HG02759 (cell line): ENCODE data around the gene FATE1.
"Not testable (repeated sequence)": the region's sequence is repeated elsewhere in the genome, so short reads cannot be mapped to it uniquely, and the experiment has no call there.

Source experiments
- ATAC-seq: cut with Tn5 transposase; IDR thresholded peaks from one replicate; pipeline ENCODE4 v1.9.1; 2021; ENCODE audit warnings: mild to moderate bottlenecking, moderate library complexity; ENCODE audit not compliant: unreplicated experiment

The FATE1 gene

DNA sequence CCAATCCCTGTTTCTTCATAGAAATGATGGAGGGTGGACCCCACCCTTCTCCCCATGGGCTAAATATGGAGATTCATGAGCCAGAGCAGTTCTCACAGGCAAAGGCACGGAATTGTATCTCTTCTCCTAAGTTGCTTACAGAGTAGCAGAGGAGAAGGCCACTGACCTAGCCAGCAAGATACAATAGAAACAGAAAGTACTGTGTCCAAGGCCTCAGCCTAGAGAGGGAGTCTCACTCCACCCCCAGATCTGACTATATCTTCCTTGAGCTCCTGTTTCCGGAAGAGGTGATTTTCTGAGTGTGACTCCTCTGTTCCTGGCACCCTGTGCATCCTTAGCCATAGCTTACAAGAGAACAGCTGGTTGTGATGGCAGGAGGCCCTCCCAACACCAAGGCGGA, at the start of gene FATE1:
Gene FATE1 (plus strand): TSS at position 284 of the 400 bp plus-strand sequence. CDS start 85 bp downstream, at position 369.
- no peak for ATAC-seq

GRCh38 chrX:151675121-151675746, 40.6 kb upstream of the FATE1 start:
- ATAC-seq: no peak

DNA sequence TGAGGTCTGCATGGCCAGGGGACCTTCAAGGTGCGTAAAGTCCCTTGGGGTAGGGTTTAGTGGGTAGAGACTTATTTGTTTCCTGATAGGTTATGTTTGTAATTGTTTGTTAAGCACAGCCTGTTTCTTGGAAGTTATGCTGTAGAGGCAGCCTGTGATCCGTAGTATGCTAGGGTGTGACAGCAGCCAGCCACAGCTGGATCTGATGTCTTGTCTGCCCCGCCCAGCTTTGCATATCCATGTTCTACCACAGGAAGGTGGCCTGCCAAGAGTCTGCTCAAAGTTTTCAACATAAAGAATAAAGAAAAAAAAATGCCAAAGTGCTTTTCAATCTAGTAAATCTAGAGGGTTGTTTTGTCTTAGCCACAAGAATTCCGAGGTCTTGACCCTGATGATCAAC, 39.6 kb upstream of the FATE1 start:
- no peak for ATAC-seq

DNA sequence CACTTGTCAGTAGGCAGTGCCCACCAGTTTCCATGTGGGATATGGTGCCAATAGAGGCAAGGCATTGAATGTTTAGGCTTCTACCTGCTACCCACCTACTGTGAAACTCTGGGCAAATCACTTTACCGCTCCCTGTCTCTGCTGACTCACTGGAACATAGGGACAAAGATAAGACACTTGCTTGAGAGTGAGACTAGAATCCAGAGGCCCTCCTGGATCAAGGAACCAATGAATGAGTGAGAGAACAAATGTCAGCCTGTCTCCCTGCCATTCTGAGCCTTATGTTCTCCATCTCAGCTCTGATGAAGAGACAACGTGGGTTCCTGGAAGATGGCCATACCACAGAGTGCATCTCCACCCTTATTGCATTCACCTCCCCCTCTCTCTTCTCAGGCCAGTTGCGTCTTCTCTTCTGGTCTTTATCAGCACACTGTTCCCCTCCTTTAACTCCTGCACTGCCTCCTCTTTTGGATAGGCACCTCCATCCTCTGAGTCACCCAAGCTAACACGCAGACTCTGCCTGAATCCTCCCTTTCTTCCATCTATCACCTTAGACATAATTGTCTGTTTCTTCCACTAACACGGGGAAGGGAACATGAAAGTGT, 35.9 kb upstream of the FATE1 start:
- ATAC-seq: no peak

- ATAC-seq: peak; percentile 84
Measured at GRCh38 chrX:151680805-151681204, 35.0 kb upstream of the FATE1 start.

- ATAC-seq: no peak
Measured at GRCh38 chrX:151687635-151688034, 28.2 kb upstream of the FATE1 start.

- no peak for ATAC-seq
Measured at GRCh38 chrX:151688695-151689094, 27.1 kb upstream of the FATE1 start.

DNA sequence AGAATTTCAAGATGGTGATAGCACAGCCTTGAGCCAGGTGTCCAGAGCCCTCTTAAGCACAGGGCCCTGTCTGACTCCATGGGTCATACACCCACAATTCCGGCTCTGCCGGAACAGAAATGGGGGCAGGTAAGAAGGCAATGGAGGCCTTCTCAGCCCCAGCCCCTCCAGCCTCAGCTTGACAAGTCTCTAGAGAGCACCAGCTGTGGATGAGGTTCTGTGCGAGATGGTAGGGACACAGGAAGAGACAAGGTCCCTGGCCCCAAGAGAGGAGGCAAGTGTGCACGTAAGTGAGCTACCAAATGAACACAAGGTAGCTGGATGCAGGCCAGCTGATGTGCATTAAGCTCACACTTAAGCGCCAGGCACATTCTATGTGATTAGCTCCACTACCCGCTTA, 23.0 kb upstream of the FATE1 start:
- no peak for ATAC-seq

- ATAC-seq: no peak
Measured at GRCh38 chrX:151694121-151694520, 21.7 kb upstream of the FATE1 start.

- ATAC-seq: no peak
Measured at GRCh38 chrX:151694661-151695582, 20.9 kb upstream of the FATE1 start, which contains the start of gene PRRG3. Gene PRRG3, plus strand, starts transcription at chrX:151695458. Its CDS starts 3,357 bp downstream, at chrX:151698815.

GRCh38 chrX:151695583-151696340, 20.1 kb upstream of the FATE1 start:
- no peak for ATAC-seq

GRCh38 chrX:151697082-151697481, 18.8 kb upstream of the FATE1 start:
- not testable (repeated sequence) for ATAC-seq

GRCh38 chrX:151697522-151697921, 18.3 kb upstream of the FATE1 start:
- ATAC-seq: no peak

DNA sequence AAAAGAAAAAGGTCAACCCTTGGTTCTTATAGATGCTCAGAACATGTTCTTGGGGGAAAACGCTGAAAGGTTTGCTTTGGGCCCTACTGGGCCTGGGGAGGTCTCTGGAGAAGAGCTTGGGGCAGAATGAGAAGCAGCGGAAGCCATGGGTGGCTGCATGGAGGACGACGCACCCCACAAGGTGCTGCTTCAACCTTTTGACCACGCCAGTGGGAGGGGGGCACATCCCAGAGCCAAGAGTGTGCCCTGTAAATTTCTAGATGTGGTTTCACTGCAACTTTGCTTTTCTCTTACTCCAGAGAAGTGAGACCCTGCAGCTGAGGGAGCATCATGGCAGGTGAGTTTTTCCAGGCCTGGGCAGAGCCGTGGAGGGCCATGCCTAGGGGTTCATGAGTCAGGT, 17.4 kb upstream of the FATE1 start:
- ATAC-seq: no peak

GRCh38 chrX:151699746-151700145, 16.1 kb upstream of the FATE1 start:
- no peak for ATAC-seq

- ATAC-seq: no peak
Measured at GRCh38 chrX:151700581-151700980, 15.3 kb upstream of the FATE1 start.

- ATAC-seq: no peak
Measured at GRCh38 chrX:151701071-151701470, 14.8 kb upstream of the FATE1 start.

- ATAC-seq: no peak
Measured at GRCh38 chrX:151701531-151701930, 14.3 kb upstream of the FATE1 start.

- no peak for ATAC-seq
Measured at GRCh38 chrX:151702026-151702714, 13.7 kb upstream of the FATE1 start.

GRCh38 chrX:151702741-151703340, 13.0 kb upstream of the FATE1 start:
- ATAC-seq: no peak
